Globus pallidus (tissue), 1 donor: ENCODE data around the gene ERAS.
"Not testable (repeated sequence)": the region's sequence is repeated elsewhere in the genome, so short reads cannot be mapped to it uniquely, and the experiment has no call there.

Experiments used
- DNase-seq: peaks from one replicate; pipeline ENCODE4 v3.0.0-alpha.2; 2015; ENCODE audit warnings: low spot score

The ERAS gene

GRCh38 chrX:48833542-48834138 is 7.3 kb downstream of the ERAS start:
- peak; percentile 11 for DNase-seq

- no peak for DNase-seq
These were observed 8.0 kb downstream of the ERAS start for GRCh38 chrX:48834383-48834709.

DNA sequence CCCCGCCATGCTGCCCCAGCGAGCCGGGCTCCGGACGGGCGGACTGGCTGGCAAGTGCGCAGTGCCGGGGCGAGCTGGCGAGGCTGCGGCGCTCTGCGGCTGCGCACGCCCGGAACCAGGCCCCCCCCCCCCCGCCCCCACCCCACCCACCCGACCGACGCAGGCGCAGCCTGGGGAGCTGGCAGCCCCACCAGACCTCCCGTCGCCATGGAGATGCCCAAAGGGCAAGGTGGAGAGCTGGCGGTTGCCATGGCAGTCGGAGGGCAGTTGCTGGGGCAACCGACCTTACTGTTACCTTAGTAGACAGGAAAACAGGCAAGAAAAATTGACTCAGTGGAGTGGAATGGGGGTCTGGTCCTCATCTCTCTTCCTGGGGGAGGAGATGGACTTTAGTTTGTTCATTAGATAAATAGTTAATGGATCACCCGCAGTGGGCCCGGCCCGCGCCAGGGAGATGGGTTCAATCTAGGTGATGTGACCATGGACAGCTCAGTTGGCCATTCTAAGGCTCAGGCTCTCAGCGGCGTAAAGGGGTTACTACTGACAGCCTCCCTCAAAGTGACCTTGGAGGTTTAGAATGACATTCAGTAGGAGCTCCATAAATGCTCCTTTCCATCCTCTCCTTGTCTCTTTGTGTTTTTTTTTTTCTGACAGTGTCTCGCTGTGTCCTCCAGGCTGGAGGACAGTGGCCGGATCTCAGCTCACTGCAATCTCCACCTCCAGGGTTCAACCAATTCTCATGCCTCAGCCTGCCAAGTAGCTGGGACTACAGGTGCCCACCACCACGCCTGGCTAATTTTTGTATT is 9.4 kb downstream of the ERAS start, which contains the start of gene PCSK1N:
PCSK1N (minus strand) TSS at position 87 of the 806 bp plus-strand sequence; CDS start at position 9, 78 bp downstream.
- peak; percentile 9 for DNase-seq

GRCh38 chrX:48839686-48840085 is 13.4 kb downstream of the ERAS start:
- no peak for DNase-seq

DNA sequence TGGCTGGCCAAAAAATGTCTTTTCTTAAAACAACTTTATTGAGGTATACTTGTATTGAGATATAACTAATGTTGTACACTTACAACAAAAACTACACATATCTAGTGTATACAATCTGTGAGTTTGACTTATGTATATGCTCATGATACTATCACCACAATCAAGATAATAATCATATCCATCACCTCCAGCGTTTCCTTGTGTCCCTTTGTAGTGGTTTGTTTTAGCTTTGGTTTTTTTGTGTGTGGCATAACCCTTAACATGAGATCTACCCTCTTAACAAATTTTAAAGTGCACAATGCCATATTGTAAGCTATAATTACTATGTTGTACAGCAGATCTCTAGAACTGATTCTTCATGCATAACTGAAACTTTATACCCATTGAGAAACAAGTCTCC is 22.5 kb downstream of the ERAS start:
- no peak for DNase-seq

DNA sequence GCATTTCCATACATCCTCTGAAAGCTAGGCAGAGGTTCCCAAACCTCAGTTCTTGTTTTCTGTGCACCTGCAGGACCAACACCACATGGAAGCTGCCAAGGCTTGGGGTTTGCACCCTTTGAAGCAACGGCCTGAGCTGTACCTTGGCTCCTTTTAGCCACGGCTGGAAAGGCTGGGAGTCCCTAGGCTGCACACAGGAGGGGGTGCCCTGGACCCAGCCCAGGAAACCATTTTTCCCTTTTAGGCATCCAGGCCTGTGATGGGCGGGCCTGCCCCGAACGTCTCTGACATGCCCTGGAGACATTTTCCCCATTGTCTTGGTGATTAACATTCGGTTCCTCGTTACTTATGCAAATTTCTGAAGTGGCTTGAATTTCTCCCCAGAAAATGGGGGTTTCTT is 26.5 kb downstream of the ERAS start:
- DNase-seq, result no peak

GRCh38 chrX:48853494-48853893 is 27.2 kb downstream of the ERAS start:
- not testable (repeated sequence) for DNase-seq

- DNase-seq, result not testable (repeated sequence)
These were observed 27.9 kb downstream of the ERAS start for GRCh38 chrX:48854121-48854804.

GRCh38 chrX:48854898-48855297 is 28.6 kb downstream of the ERAS start:
- DNase-seq, result no peak

DNA sequence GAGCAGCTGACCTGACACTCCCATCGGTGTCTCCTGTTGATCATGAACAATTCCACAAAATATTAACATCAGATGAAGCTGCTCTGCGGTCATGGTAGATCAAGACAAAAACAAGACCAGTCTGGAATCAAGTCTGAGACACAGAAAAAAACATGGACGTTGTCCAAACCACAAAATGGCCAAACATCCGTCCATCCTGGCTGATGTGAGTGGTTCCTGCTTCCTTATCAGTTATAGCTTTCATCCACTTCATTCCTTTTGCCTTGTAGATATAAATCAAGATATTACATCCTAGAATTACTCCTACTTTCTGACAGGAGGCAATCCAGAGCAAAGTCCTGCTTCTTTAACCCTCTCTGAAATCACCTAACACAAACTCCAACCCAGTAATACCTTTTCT is 37.9 kb downstream of the ERAS start:
- DNase-seq, result peak; percentile 0

DNA sequence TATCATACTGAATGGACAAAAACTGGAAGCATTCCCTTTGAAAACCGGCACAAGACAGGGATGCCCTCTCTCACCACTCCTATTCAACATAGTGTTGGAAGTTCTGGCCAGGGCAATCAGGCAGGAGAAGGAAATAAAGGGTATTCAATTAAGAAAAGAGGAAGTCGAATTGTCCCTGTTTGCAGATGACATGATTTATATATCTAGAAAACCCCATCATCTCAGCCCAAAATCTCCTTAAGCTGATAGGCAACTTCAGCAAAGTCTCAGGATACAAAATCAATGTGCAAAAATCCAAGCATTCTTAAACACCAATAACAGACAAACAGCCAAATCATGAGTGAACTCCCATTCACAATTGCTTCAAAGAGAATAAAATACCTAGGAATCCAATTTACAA is 45.7 kb downstream of the ERAS start:
- not testable (repeated sequence) for DNase-seq

DNA sequence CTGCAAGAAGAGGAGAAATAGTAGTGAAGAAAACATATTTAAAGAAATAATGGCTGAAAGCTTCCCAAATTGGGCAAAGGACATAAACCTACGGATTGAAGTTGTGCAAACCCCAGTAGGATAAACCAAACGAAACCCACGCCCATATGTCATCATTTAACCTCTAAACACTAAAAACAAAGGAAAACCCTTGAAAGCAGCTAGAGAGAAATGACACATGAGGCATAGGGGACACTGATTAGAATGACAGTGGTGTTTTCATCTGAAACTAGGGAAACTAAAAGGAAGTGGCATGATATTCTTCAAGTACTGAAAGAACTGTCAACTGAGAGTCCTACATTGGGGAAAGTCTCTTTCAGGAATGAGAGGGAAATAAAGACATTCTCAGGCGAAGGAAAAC is 50.6 kb downstream of the ERAS start:
- DNase-seq, result not testable (repeated sequence)
